Measurements from ENCODE around the gene NATD1.

- TF ChIP-seq POLR2AphosphoS5 (IDR thresholded peaks at IDR 0.05; ENCODE audit: control insufficient read depth, insufficient read depth, low read depth, low read length) (no peak), RBBP5 (IDR thresholded peaks at IDR 0.05; ENCODE audit: borderline replicate concordance, insufficient read depth, low read length, poor library complexity, severe bottlenecking) (no peak), RBM39 (optimal IDR thresholded peaks at IDR 0.05; ENCODE audit: low read depth, low read length) (no peak), RFX5 (IDR thresholded peaks at IDR 0.05; ENCODE audit: low read depth, low read length) (no peak), MXI1 (IDR thresholded peaks at IDR 0.05; ENCODE audit: low read depth, low read length) (no peak), YBX1 (IDR thresholded peaks at IDR 0.05) (no peak), ATF2 (CRISPR knock-in tag; IDR thresholded peaks at IDR 0.05) (no peak), MYC (IDR thresholded peaks at IDR 0.05; ENCODE audit: low read depth, low read length) (no peak), MYC (CRISPR knock-in tag; IDR thresholded peaks at IDR 0.05; ENCODE audit: borderline replicate concordance, low read depth) (no peak), EZH2 (IDR thresholded peaks at IDR 0.05; ENCODE audit: borderline replicate concordance, low read depth, low read length) (no peak), TBP (optimal IDR thresholded peaks at IDR 0.05; ENCODE audit: low read depth, low read length) (no peak), TAF1 (IDR thresholded peaks at IDR 0.05; ENCODE audit: control insufficient read depth, extremely low read depth, insufficient read depth, low read length, severe bottlenecking) (no peak), ELF2 (CRISPR knock-in tag; IDR thresholded peaks at IDR 0.05) (no peak)
- TF ChIP-seq, protein P1, sequence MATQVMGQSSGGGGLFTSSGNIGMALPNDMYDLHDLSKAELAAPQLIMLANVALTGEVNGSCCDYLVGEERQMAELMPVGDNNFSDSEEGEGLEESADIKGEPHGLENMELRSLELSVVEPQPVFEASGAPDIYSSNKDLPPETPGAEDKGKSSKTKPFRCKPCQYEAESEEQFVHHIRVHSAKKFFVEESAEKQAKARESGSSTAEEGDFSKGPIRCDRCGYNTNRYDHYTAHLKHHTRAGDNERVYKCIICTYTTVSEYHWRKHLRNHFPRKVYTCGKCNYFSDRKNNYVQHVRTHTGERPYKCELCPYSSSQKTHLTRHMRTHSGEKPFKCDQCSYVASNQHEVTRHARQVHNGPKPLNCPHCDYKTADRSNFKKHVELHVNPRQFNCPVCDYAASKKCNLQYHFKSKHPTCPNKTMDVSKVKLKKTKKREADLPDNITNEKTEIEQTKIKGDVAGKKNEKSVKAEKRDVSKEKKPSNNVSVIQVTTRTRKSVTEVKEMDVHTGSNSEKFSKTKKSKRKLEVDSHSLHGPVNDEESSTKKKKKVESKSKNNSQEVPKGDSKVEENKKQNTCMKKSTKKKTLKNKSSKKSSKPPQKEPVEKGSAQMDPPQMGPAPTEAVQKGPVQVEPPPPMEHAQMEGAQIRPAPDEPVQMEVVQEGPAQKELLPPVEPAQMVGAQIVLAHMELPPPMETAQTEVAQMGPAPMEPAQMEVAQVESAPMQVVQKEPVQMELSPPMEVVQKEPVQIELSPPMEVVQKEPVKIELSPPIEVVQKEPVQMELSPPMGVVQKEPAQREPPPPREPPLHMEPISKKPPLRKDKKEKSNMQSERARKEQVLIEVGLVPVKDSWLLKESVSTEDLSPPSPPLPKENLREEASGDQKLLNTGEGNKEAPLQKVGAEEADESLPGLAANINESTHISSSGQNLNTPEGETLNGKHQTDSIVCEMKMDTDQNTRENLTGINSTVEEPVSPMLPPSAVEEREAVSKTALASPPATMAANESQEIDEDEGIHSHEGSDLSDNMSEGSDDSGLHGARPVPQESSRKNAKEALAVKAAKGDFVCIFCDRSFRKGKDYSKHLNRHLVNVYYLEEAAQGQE (IDR thresholded peaks at IDR 0.05; ENCODE audit: borderline replicate concordance) = no peak
- TF ChIP-seq, protein P1 (CRISPR knock-in tag; IDR thresholded peaks at IDR 0.05; ENCODE audit: low read depth) = no peak
Observed at GRCh38 chr17:21247552-21248258, 5.5 kb downstream of the NATD1 start.

All from K562 (cell line).